Lower leg skin (tissue), 4 donors: ENCODE results near the gene ERC2. TPM values are rescaled to one million over a fixed set of nuclear protein-coding genes. Genes with fewer than 3 reads are reported as not detected.

Experiments
- DNase-seq, 2 donors: peaks; one replicate each; pipeline ENCODE4 v3.0.0-alpha.2; 2019; ENCODE audit warnings: low spot score in 2 of 2
- H3K4me3 ChIP-seq: fragments of 200-600 bp; sonication (generic); 2 replicates; pipeline ENCODE4 v1.5.1; 2017; ENCODE audit warnings: mild to moderate bottlenecking, low read depth; ENCODE audit not compliant: poor library complexity, severe bottlenecking
- CTCF ChIP-seq, 3 donors: fragments of 450-650 bp; IDR thresholded peaks; one replicate each; pipeline ENCODE4 v1.5.1; 2016; ENCODE audit warnings: antibody characterized with exemption in 3 of 3, mild to moderate bottlenecking in 3 of 3, moderate library complexity in 2 of 3
- POLR2A ChIP-seq, 2 donors: fragments of 450-650 bp; IDR thresholded peaks; one replicate each; pipeline ENCODE4 v1.6.1; 2016 to 2017; ENCODE audit warnings: antibody characterized with exemption in 2 of 2, mild to moderate bottlenecking in 1 of 2, moderate library complexity in 1 of 2
- WGBS, 2 donors: methylation state at CpG; one replicate each; pipeline ENCODE4 v1.1.5; 2018; 5-methylcytosine and 5-hydroxymethylcytosine counted together
- intact Hi-C: fragments of 100-400 bp; cut with DNase I; formaldehyde crosslinking; loops from one replicate; pipeline ENCODE4 v1.15.0; 2023; ENCODE audit warnings: low total_unique reads
- total RNA-seq, 4 donors: library from RNA; depleted of rRNA; stranded (reverse); fragments of >200 nt; gene quantifications; one replicate each; pipeline ENCODE4 v1.1.0, GENCODE V29; 2016

The ERC2 gene
- total RNA-seq, 4 donors from 2014 or later: 0.23 to 1.3 (median 0.42) TPM; not detected in 1

- no peak for DNase-seq
- intact Hi-C loops: no loop called here
- TF ChIP-seq POLR2A (IDR thresholded peaks at IDR 0.05) (no peak), CTCF (IDR thresholded peaks at IDR 0.05) (no peak)
- no peak overlapping the region for H3K4me3 ChIP-seq
- 87 to 89% methylated on average over 3 of the region's 3 CpGs for WGBS, 2 donors
Measured at GRCh38 chr3:55909373-55909772, 558.9 kb downstream of the ERC2 start.

- intact Hi-C loops: no loop called here
- no peak overlapping the region for H3K4me3 ChIP-seq
- no peak for TF ChIP-seq POLR2A (IDR thresholded peaks at IDR 0.05)
- TF ChIP-seq CTCF (IDR thresholded peaks at IDR 0.05): no peak
- WGBS, 2 donors: 89 to 92% methylated on average over 3 of the region's 3 CpGs
- no peak for DNase-seq
Measured at GRCh38 chr3:55907616-55908015, 560.7 kb downstream of the ERC2 start.

GRCh38 chr3:55906896-55907295 is 561.4 kb downstream of the ERC2 start:
- H3K4me3 ChIP-seq: no peak overlapping the region
- intact Hi-C loops: loop anchor here (1.0 kb wide), 1 partner anchor 45 kb away; no protein-coding TSS in a partner anchor
- DNase-seq: no peak
- WGBS, 2 donors: 84 to 94% methylated on average over 3 of the region's 3 CpGs
- no peak for TF ChIP-seq CTCF (IDR thresholded peaks at IDR 0.05)
- no peak for TF ChIP-seq POLR2A (IDR thresholded peaks at IDR 0.05)

- 77 to 83% methylated on average over 6 of the region's 6 CpGs for WGBS, 2 donors
- intact Hi-C loops: no loop called here
- no peak overlapping the region for H3K4me3 ChIP-seq
- TF ChIP-seq CTCF (IDR thresholded peaks at IDR 0.05) (no peak), POLR2A (IDR thresholded peaks at IDR 0.05) (no peak)
- no peak for DNase-seq
Measured at GRCh38 chr3:55904716-55905115, 563.6 kb downstream of the ERC2 start.

- DNase-seq: no peak
- TF ChIP-seq CTCF (IDR thresholded peaks at IDR 0.05): no peak
- TF ChIP-seq POLR2A (IDR thresholded peaks at IDR 0.05): no peak
- intact Hi-C loops: no loop called here
- H3K4me3 ChIP-seq: no peak overlapping the region
- WGBS, 2 donors: 74 to 77% methylated on average over 3 of the region's 3 CpGs
Measured at GRCh38 chr3:55903680-55904079, 564.6 kb downstream of the ERC2 start.

GRCh38 chr3:55902221-55902900 is 565.9 kb downstream of the ERC2 start:
- H3K4me3 ChIP-seq: no peak overlapping the region
- WGBS, 2 donors: 69 to 74% methylated on average over 14 of the region's 14 CpGs
- DNase-seq: no peak
- intact Hi-C loops: no loop called here
- no peak for TF ChIP-seq CTCF (IDR thresholded peaks at IDR 0.05)
- no peak for TF ChIP-seq POLR2A (IDR thresholded peaks at IDR 0.05)
